Measurements from ENCODE around the gene C6orf15.

C6orf15 gene

GRCh38 chr6:31125162-31125561 is 12.8 kb upstream of the C6orf15 start:
- no peak for TF ChIP-seq CTCF (IDR thresholded peaks at IDR 0.05; ENCODE audit: low read depth, low read length, missing control alignments)
- no peak for DNase-seq (ENCODE audit: low read depth)
- H3K4me3 ChIP-seq (ENCODE audit: low read depth, low read length): no peak overlapping the region

GRCh38 chr6:31122791-31123706 is 10.7 kb upstream of the C6orf15 start:
- H3K4me3 ChIP-seq (ENCODE audit: low read depth, low read length): no peak overlapping the region
- no peak for TF ChIP-seq CTCF (IDR thresholded peaks at IDR 0.05; ENCODE audit: low read depth, low read length, missing control alignments)
- no peak for DNase-seq (ENCODE audit: low read depth)

- no peak for DNase-seq (ENCODE audit: low read depth)
- H3K4me3 ChIP-seq (ENCODE audit: low read depth, low read length): no peak overlapping the region
- TF ChIP-seq CTCF (IDR thresholded peaks at IDR 0.05; ENCODE audit: low read depth, low read length, missing control alignments): no peak
Observed at GRCh38 chr6:31121131-31121790, 8.9 kb upstream of the C6orf15 start.

GRCh38 chr6:31120151-31120915 is 8.0 kb upstream of the C6orf15 start, which contains the start of gene CDSN:
CDSN (minus strand) TSS chr6:31120446; CDS start chr6:31120419, 27 bp downstream.
- no peak for TF ChIP-seq CTCF (IDR thresholded peaks at IDR 0.05; ENCODE audit: low read depth, low read length, missing control alignments)
- H3K4me3 ChIP-seq (ENCODE audit: low read depth, low read length): no peak within 1 kb of the TSS
- no peak for DNase-seq (ENCODE audit: low read depth)

GRCh38 chr6:31118178-31118577 is 5.8 kb upstream of the C6orf15 start:
- DNase-seq (ENCODE audit: low read depth): no peak
- no peak overlapping the region for H3K4me3 ChIP-seq (ENCODE audit: low read depth, low read length)
- TF ChIP-seq CTCF (IDR thresholded peaks at IDR 0.05; ENCODE audit: low read depth, low read length, missing control alignments): no peak

GRCh38 chr6:31116661-31117385 is 4.4 kb upstream of the C6orf15 start:
- TF ChIP-seq CTCF (IDR thresholded peaks at IDR 0.05; ENCODE audit: low read depth, low read length, missing control alignments): no peak
- DNase-seq (ENCODE audit: low read depth): no peak
- H3K4me3 ChIP-seq (ENCODE audit: low read depth, low read length): no peak overlapping the region

Data from GM12864 (cell line).